ENCODE results near the gene ETFA.

The ETFA gene

GRCh38 chr15:76177491-76178040 is 133.7 kb downstream of the ETFA start:
- Histone ChIP-seq H3K27me3 (ENCODE audit: insufficient read depth, low read length) (peaks cover 20% of the 10 kb centered on the region; the same call in 1 of the 2 replicates), H3K36me3 (ENCODE audit: insufficient read depth, low read length) (no peaks in the 10 kb centered on the region), H3K9me2 (ENCODE audit: low read depth, low read length) (no peaks in the 10 kb centered on the region), H3F3A (ENCODE audit: insufficient read depth, low read length) (no peaks in the 10 kb centered on the region), H3K27ac (ENCODE audit: low read depth, low read length, poor library complexity, severe bottlenecking) (no peak overlapping the region), H3K79me2 (ENCODE audit: insufficient read depth, low read length) (no peaks in the 10 kb centered on the region), H4K20me1 (ENCODE audit: insufficient read depth, low read length) (no peaks in the 10 kb centered on the region), H3K4me3 (ENCODE audit: low read depth, low read length, poor library complexity, severe bottlenecking) (no peak overlapping the region), H3K4me2 (ENCODE audit: low read length) (no peak overlapping the region), H2AFZ (ENCODE audit: low read length) (no peak overlapping the region), H3K4me1 (ENCODE audit: insufficient read depth, low read length, severe bottlenecking) (no peaks in the 10 kb centered on the region), H3K9ac (ENCODE audit: low read length) (no peak overlapping the region), H3K9me3 (ENCODE audit: low read length) (no peaks in the 10 kb centered on the region)
- TF ChIP-seq CTCF (IDR thresholded peaks at IDR 0.05; ENCODE audit: low read length) (no peak), EZH2 (IDR thresholded peaks at IDR 0.05; ENCODE audit: borderline replicate concordance, low read length) (no peak)

GRCh38 chr15:76176487-76177085 is 134.7 kb downstream of the ETFA start:
- no peaks in the 10 kb centered on the region for H4K20me1 ChIP-seq (ENCODE audit: insufficient read depth, low read length)
- H3K27me3 ChIP-seq (ENCODE audit: insufficient read depth, low read length): peaks cover 20% of the 10 kb centered on the region; the same call in 1 of the 2 replicates
- H3F3A ChIP-seq (ENCODE audit: insufficient read depth, low read length): no peaks in the 10 kb centered on the region
- H2AFZ ChIP-seq (ENCODE audit: low read length): no peak overlapping the region
- no peaks in the 10 kb centered on the region for H3K79me2 ChIP-seq (ENCODE audit: insufficient read depth, low read length)
- H3K4me3 ChIP-seq (ENCODE audit: low read depth, low read length, poor library complexity, severe bottlenecking): no peak overlapping the region
- H3K36me3 ChIP-seq (ENCODE audit: insufficient read depth, low read length): no peaks in the 10 kb centered on the region
- H3K27ac ChIP-seq (ENCODE audit: low read depth, low read length, poor library complexity, severe bottlenecking): no peak overlapping the region
- H3K9me3 ChIP-seq (ENCODE audit: low read length): no peaks in the 10 kb centered on the region
- no peaks in the 10 kb centered on the region for H3K9me2 ChIP-seq (ENCODE audit: low read depth, low read length)
- H3K4me1 ChIP-seq (ENCODE audit: insufficient read depth, low read length, severe bottlenecking): no peaks in the 10 kb centered on the region
- TF ChIP-seq EZH2 (IDR thresholded peaks at IDR 0.05; ENCODE audit: borderline replicate concordance, low read length) (no peak), CTCF (IDR thresholded peaks at IDR 0.05; ENCODE audit: low read length) (no peak)
- H3K4me2 ChIP-seq (ENCODE audit: low read length): no peak overlapping the region
- no peak overlapping the region for H3K9ac ChIP-seq (ENCODE audit: low read length)

GRCh38 chr15:76176059-76176458 is 135.2 kb downstream of the ETFA start:
- no peak overlapping the region for H3K27ac ChIP-seq (ENCODE audit: low read depth, low read length, poor library complexity, severe bottlenecking)
- H3K9ac ChIP-seq (ENCODE audit: low read length): no peak overlapping the region
- H3K9me3 ChIP-seq (ENCODE audit: low read length): no peaks in the 10 kb centered on the region
- H3K27me3 ChIP-seq (ENCODE audit: insufficient read depth, low read length): peaks cover 15% of the 10 kb centered on the region; the same call in 1 of the 2 replicates
- no peaks in the 10 kb centered on the region for H3F3A ChIP-seq (ENCODE audit: insufficient read depth, low read length)
- TF ChIP-seq EZH2 (IDR thresholded peaks at IDR 0.05; ENCODE audit: borderline replicate concordance, low read length) (no peak), CTCF (IDR thresholded peaks at IDR 0.05; ENCODE audit: low read length) (no peak)
- no peaks in the 10 kb centered on the region for H3K4me1 ChIP-seq (ENCODE audit: insufficient read depth, low read length, severe bottlenecking)
- H3K4me2 ChIP-seq (ENCODE audit: low read length): no peak overlapping the region
- H3K4me3 ChIP-seq (ENCODE audit: low read depth, low read length, poor library complexity, severe bottlenecking): no peak overlapping the region
- H3K36me3 ChIP-seq (ENCODE audit: insufficient read depth, low read length): no peaks in the 10 kb centered on the region
- H2AFZ ChIP-seq (ENCODE audit: low read length): no peak overlapping the region
- H3K79me2 ChIP-seq (ENCODE audit: insufficient read depth, low read length): no peaks in the 10 kb centered on the region
- no peaks in the 10 kb centered on the region for H3K9me2 ChIP-seq (ENCODE audit: low read depth, low read length)
- H4K20me1 ChIP-seq (ENCODE audit: insufficient read depth, low read length): no peaks in the 10 kb centered on the region

Measured in OCI-LY1 (cell line).